GM19395 (cell line): ENCODE data around the gene IRF8.
A peak's percentile ranks its signal among the peaks of the same experiment; 100 is the strongest.
"Not testable (repeated sequence)": the region's sequence is repeated elsewhere in the genome, so short reads cannot be mapped to it uniquely, and the experiment has no call there.

Source experiments
- ATAC-seq: cut with Tn5 transposase; IDR thresholded peaks from one replicate; pipeline ENCODE4 v1.9.1; 2021; ENCODE audit warnings: mild to moderate bottlenecking, moderate library complexity; ENCODE audit not compliant: unreplicated experiment

The IRF8 gene

GRCh38 chr16:85867189-85867588 is 31.8 kb upstream of the IRF8 start:
- ATAC-seq = no peak

DNA sequence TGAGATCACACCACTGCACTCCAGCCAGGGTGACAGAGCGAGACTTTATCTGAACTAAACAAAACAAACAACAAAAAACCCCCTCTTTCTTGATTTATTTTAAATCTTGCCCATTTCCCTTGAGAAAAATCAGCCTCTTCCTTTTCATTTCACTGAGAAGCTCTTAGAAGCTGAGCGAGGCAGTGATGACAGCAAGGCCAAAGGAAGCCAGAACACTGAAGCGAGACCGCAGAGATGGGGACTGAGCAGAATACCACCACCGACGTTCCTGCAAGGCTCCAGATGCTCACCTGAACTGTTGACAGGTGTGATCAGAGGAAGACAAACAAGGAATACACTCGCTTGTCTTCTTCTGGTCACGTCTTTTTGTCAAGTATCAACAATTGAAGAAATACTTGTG is 30.5 kb upstream of the IRF8 start:
- no peak for ATAC-seq

DNA sequence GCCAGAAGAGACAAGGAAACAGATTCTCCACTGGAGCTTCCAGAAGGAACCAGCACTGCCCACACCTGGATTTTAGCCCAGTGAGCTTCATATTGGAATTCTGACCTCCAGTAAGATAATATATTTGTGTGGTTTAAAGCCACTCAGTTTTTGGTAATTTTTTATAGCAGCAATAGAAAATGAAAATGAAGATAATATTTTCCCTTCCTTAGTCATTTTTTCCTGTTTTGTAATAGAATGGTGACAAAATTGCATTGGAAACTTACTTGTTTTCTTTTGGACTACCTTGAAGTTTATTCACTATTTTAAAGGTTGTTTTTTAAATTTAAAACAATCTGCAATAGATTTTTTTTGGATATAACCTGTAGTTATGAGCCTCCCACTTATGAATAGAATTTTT is 29.8 kb upstream of the IRF8 start:
- ATAC-seq = no peak

- no peak for ATAC-seq
Measured at GRCh38 chr16:85869785-85870558, 29.0 kb upstream of the IRF8 start.

DNA sequence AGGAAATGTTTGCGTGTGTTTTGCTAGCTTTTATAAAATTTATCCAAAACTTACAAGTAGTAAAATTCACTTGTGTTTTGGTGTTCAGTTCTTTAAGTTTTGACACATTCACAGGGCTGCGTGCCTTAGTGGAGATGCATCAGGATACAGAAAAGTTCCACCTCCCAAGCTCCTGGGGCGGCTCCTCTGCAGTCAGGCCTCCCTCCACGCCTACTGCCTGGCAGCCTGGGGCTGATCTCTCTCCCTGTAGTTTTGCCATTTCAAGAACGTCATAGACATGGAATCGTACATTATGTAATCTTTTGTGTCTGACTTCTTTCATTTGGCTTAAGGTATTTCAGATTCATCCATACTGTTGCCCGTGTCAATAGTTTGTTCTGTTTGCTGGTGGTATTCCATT is 27.2 kb upstream of the IRF8 start:
- ATAC-seq = no peak

DNA sequence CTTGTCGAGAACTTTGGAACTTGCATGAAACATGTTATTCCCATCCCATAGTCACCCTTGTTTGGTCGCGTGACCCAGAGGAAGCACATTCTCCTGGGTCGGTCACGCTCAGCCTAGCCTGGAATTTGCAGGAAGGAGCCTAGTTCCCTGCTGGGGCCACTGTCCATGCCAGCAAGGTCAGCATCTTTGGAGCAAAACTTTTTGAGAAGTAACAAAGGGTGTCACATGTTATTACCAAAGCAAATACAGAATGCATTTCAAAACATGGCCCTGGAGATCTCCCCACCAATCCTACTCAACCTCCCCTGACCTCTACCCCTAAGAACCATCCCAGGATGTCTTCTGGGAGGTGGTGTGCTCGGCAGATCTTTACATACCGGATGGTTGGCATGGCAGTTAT is 26.2 kb upstream of the IRF8 start:
- no peak for ATAC-seq

GRCh38 chr16:85873153-85873552 is 25.8 kb upstream of the IRF8 start:
- no peak for ATAC-seq

GRCh38 chr16:85874031-85874430 is 24.9 kb upstream of the IRF8 start:
- ATAC-seq = not testable (repeated sequence)

DNA sequence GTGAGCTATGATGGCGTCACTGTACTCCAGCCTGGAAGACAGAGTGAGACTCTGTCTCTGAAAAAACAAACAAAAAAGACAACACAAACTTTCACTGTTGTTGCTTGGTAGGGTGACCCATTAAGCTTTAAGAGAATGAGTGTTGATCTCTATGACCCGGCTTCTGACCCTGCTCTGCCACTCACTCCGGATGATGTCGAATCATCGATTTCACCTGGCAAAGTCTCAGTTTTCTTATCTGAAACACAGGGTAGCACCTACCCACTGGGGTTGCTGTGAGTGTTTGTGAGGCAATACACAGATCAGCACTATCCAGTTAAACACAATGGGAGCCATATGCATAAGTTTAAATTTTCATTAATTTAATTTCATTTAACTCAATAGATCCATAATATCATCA is 20.6 kb upstream of the IRF8 start:
- no peak for ATAC-seq

DNA sequence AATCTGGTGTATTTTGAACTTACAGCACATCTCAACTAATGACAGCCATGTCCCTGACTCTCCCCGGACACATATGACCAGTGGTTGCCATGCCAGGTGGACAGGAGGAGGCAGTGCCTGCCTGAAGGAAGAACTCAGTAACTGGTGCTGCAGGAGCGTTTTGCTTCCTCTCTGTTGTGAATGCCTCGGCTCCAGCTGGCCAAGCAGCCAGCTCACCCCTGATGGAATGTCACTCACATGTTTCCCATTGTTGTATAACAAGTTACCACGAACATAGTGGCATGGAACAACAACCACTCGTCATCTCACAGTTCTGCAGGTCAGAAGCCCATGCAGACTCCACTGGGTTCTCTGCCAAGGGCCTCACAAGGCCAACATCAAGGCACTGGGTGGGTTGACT is 20.1 kb upstream of the IRF8 start:
- no peak for ATAC-seq

GRCh38 chr16:85879549-85879948 is 19.4 kb upstream of the IRF8 start:
- no peak for ATAC-seq

DNA sequence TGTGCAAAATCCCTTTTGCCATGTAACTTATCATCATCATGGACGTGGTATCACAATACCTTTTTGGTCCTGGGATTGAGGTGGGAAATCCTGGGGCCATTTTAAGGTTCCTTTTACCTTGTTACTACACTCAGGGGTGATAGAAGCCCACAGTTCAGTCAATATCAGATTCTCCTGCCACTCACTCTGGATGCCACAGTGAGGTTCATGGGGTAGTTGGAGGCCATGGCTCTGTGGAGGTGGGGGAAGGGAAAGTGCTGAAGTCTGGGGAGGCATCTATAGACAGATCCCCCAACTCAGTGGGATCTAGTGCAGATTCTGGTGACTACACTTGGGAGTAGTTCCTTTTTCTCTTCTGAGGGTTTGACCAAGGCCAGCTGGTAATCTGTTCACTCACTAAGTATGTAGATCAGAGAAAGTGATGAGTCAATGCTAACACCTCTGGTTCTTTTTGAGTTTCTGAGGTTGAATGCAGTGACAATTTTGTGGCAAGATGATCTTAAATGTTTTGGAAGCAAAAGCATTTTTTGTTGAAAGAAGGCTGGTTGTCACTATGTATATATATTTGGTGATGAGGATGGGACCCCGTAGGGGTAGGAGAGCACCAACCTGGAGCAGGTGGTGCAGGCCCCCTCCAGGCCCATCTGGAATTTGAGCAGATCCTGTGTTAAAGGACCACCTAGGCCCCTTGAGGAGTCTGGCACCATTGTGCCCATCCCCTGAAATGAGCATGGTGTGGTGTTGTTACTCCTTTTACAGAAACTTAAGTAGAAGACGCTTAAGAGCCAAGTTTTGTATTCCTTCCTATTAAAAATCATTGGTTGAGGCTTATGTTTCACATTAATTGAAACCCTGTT is 18.8 kb upstream of the IRF8 start:
- ATAC-seq = no peak

DNA sequence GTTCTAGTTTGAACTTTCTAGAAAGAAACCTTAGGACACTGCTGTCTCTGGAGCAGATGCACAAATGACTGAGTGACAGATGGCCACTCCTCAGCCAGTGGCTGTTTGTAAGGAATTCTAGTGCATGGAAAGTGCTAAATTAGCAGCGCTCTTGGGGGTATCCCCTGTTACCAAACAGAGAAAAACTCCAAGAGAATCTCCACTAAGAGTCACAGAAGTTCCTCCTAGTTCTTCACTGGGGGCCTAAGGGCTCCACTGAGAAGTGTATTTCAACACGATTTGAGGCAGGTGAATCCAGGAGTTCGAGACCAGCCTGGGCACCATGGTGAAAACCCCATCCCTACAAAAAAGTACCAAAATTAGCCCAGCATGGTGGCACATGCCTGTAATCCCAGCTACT is 18.1 kb upstream of the IRF8 start:
- ATAC-seq = no peak

DNA sequence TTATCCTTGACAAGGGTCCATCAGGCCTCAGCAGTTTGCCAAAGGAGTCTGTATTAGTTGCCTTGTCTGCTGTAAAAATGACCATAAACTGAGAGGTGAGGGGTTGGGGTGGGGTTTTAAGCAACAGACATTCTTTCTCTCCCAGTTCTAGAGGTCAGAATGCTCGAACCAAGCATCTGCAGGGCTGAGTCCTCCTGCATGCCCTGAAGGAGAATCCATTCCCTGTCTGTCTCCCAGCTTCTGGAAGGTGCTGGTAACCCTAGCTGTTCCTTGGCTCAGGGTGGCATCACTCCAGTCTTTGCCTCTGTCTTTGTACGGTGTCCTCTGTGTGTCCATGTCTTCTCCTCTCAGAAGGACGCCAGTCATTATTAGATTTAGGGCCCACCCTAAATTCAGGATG is 17.5 kb upstream of the IRF8 start:
- no peak for ATAC-seq

DNA sequence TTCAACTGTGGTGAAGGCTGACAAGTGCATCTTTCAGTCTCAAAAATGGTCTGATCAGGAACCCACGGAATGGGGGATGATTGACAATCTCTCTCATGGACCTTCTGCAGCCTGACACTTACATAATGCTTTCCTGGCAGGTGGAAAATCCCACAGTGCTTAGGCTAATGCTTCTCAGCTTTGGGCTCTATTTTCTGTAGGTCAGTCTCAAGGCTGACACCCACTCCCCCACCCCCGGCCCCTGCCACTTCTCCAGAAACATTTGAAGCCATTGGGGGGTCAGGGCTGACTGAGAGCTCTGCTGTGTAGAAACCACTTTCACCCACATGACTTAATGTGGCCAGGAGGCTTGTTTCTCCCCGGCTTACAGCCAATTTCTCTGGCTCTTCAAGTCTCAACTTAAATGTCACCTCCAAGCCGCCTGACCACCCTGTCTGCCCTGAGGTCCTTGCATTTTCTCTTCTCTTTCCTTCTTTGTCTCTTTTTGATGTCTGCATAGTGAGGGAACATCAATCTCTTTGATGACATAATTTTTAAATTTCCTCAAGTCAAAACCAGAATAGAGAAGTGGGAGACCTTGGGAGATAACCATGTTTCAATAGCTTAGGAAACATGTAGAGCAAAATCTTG is 16.7 kb upstream of the IRF8 start:
- ATAC-seq = no peak

GRCh38 chr16:85883813-85884212 is 15.1 kb upstream of the IRF8 start:
- no peak for ATAC-seq

- no peak for ATAC-seq
Measured at GRCh38 chr16:85884808-85885463, 14.0 kb upstream of the IRF8 start.

- no peak for ATAC-seq
Measured at GRCh38 chr16:85885537-85885936, 13.4 kb upstream of the IRF8 start.

DNA sequence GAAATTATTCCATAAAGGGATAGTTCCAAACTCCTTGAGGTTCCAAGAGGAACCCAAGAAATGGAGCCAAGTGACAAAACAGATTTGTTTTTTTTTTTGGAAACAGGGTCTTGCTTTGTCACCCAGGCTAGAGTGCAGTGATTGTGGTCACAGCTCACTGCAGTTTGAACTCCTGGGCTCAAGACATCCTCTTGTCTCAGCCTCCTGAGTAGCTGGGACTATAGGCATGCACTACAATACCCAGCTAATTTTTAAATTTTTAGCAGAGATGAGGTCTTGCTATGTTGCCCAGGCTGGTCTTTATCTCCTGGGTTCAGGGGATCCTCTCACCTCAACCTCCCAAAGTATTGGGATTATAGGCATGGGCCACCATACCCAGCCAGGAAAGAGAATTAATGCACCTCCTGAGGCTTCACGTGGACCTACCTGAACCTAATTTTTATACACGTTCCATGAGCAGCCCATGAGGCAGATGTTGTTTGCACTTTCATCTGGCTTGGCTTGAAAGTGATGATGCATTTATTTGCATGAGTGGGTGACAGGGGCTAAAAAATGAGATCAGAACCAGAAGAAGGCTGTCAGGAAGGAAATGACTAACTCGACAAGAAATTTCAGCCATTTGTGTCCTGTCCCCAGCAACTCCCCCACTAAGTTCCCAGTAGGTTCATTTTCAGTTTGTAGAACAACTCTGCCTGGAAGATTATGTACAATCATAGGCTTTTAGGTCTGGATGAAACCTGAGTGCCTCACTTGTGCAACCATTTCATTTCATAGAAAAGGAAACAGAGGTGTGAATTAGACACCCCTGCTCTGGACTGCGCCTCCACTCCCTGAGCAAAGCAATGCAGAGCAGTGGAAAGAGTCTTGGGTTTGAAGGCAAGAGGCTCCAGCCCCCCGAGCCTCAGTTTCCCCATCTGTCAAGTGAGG is 10.3 kb upstream of the IRF8 start:
- peak; percentile 86 for ATAC-seq
